ENCODE measurements around the gene RHOC. TPM values are rescaled to one million over a fixed set of nuclear protein-coding genes. Genes with fewer than 3 reads are reported as not detected.

RHOC gene
- total RNA-seq, 1 experiment from 2014 or later, result 100 TPM

DNA sequence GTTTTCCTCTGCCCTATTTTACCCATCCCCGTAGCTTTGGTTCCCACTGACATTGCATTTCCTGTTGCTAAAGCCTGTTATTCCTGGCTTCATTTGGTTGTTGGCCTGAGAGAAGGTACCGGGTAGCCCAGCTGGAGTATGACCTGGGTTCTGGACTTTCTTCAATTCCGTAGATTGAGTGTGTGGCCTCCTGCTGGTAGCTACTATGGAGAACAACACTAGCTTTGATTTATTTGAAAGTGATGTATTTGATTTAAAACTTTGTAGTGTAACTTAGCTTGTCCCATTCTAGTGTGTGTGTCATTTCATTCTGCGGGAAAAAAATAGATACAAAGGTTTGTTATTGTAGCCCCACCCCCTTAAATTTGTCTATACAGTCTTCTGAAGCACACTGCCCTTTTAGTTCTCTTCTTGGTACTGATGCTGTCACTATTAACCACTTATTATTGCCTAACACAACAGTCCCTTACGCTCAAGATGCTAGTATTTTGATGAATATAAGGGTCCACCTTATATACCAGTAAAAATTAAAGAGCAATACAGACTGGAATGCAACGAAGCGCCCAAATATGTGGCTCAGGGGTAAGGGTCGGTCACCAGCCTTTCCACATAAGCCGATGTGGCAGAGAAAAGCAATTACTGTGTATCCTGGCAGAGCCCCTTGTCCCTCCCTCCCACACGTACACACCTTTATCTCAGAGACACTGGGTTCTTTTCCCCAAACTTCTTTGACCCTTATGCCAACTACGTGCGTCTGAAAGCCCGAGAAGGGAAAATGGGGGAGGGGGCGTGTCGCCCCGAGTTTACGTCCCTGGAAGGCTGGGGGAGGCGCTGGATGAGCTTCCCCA is 33.1 kb downstream of the RHOC start:
- DNase-seq (ENCODE audit: low read depth, low spot score), result peak; percentile 53
- in situ Hi-C loops (cut with HindIII; ENCODE audit: low pct_unique_long_range_greater_than_20kb, low sequenced_read_pairs), result no loop called here

DNA sequence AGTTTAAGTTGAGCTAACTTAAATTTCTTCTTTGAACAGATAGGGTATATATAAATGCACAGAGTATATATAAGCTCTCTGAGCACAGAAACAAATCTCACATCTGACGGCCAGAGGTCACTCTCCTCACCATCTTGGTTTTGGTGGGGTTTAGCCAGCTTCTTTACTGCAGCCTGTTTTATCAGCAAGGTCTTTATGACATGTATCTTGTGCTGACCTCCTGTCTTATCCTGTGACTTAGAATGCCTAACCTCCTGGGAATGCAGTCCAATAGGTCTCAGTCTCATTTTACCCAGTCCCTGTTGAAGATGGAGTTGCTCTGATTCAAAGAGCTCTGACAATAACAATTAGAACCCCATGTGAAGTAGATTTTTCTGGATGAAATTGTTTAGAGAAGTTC is 34.1 kb downstream of the RHOC start:
- in situ Hi-C loops (cut with HindIII; ENCODE audit: low pct_unique_long_range_greater_than_20kb, low sequenced_read_pairs), result no loop called here
- peak; percentile 45 for DNase-seq (ENCODE audit: low read depth, low spot score)

DNA sequence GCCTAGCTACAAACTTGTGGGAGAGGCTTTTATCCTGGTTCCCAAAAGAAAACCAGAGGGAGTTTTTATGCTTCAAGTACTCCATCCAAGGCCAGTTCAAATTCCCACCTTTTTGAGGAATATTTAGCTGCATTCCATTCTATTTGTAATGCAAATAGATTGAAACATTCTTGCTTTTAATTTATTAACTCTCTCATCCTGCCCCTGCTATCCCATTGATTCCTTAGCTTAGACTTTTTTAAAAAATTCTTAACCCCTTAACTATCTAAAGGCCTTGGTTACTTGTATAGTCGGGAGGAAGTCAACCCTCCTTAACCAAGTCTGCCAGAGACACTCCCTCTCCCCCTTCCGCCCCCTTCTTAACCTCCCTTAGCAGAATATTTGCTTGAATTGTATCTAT is 34.9 kb downstream of the RHOC start:
- in situ Hi-C loops (cut with HindIII; ENCODE audit: low pct_unique_long_range_greater_than_20kb, low sequenced_read_pairs), result no loop called here
- no peak for DNase-seq (ENCODE audit: low read depth, low spot score)

DNA sequence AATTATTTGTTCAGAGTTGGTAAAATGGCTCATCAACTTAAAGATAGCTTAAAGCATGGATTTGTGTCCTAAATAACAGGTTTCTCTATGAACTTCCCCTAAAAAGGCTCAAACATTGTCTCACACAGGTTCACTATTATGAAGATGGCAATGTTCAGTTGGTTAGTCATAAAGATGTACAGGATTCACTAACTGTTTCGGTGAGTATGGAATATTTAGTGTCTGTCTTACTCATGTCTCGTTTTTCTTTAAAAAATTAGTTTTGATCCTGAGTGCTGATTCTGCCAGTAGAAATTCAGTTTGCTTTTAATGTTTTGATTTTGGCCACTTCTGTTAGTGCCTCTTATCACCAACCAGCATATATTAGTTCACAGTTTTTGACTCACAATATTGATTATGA is 40.0 kb downstream of the RHOC start:
- DNase-seq (ENCODE audit: low read depth, low spot score), result no peak
- in situ Hi-C loops (cut with HindIII; ENCODE audit: low pct_unique_long_range_greater_than_20kb, low sequenced_read_pairs), result no loop called here

DNA sequence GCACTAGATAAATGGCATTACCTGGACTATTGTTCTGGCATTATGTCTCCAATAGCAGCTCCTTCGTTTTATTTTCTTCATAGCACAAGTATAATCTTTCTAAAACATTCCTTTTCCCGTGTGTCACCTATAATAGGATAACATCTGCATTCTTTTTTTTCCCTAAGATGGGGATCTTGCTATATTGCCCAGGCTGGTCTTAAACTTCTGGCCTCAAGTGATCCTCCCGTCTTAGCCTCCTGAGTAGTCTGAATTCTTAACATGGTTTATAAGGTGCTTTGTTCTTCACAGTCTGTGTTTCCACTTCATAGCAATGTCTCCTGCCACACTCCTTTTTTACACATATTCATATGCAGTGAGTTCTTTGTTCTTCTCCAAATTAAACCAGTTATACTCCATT is 41.1 kb downstream of the RHOC start:
- no peak for DNase-seq (ENCODE audit: low read depth, low spot score)
- in situ Hi-C loops (cut with HindIII; ENCODE audit: low pct_unique_long_range_greater_than_20kb, low sequenced_read_pairs), result no loop called here

DNA sequence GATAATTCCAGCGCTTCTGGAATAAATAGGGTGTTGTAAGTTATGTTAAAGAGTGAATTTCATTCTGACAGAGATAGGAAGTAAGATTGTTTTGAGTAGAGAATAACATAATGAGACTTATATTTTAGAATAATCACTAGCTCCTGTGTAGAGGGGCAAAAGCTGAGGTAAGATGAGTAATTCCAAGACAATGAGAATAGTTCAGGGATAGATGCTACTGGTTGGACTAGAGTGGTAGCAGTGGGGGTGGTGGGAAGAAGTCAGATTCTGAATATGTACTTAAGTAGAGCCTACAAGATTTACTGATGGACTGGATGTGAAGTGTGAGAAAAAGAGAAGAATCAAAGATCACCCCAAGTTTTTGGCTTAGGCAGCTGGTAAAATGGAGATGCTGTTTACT is 55.7 kb downstream of the RHOC start:
- in situ Hi-C loops (cut with HindIII; ENCODE audit: low pct_unique_long_range_greater_than_20kb, low sequenced_read_pairs), result no loop called here
- no peak for DNase-seq (ENCODE audit: low read depth, low spot score)

Other genes starting within 250 kb of the RHOC start
- 0.13 and 0.37 TPM in 2 replicates for gene WNT2B, start 198.2 kb downstream of the RHOC start, total RNA-seq (2014; rRNA removed; shearing (Covaris generic))
- 23.8 and 28.2 TPM in 2 replicates for gene ST7L, start 88.0 kb downstream of the RHOC start, total RNA-seq (2014; rRNA removed; shearing (Covaris generic))
- 137 and 146 TPM in 2 replicates for gene CAPZA1, start 87.3 kb downstream of the RHOC start, total RNA-seq (2014; rRNA removed; shearing (Covaris generic))
- 29.1 TPM in 2 replicates for gene MOV10, start 32.5 kb downstream of the RHOC start, total RNA-seq (2014; rRNA removed; shearing (Covaris generic))
- gene PPM1J, start 8.2 kb upstream of the RHOC start, total RNA-seq (2014; rRNA removed; shearing (Covaris generic)), result 0.40 and 0.61 TPM in 2 replicates
- gene SLC16A1, start 249.1 kb upstream of the RHOC start, total RNA-seq (2014; rRNA removed; shearing (Covaris generic)), result 73.6 and 74.7 TPM in 2 replicates

Measured in SK-MEL-5 (cell line).